ENCODE data around the gene ASB8. TPM values are rescaled to one million over a fixed set of nuclear protein-coding genes. Genes with fewer than 3 reads are reported as not detected.

Gene ASB8
- total and polyA plus RNA-seq, 12 donors: 24.9 to 103 (median 83.7) TPM

DNA sequence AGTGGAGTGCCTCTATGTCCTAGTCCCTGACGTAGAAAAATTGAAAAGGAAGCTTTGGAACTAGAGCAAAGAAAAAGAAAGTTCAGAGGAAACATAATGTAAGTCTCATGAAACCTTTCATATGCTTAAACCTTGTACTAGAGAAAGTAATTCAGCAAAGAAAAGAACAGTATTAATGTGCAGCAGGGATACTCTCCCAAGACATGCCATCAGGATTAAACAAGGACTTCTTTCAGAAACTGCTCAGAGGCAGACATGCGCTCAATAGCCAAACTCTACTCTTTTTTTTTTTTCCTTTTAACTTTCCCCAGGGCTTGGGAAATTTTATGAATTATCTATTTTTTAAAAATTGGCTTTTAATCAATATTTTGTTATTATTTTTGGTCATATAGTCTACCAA is 7.1 kb upstream of the ASB8 start:
- 76 to 84% methylated on average over 2 of the region's 2 CpGs for WGBS, 2 donors
- Histone ChIP-seq H3K36me3 (no peaks in the 10 kb centered on the region), H3K4me3 (no peak overlapping the region), H3K9me3 (no peaks in the 10 kb centered on the region), H3K27ac (no peak overlapping the region), H3K4me1 (peaks cover 0 to 5% (median 0%) of the 10 kb centered on the region in 9 donors), H3K27me3 (peaks cover 0 to 19% (median 0%) of the 10 kb centered on the region in 7 donors)
- intact Hi-C loops (cut with DNase I): loop anchor here in 9 of 10 donors (2.0 to 10.0 kb wide), 6 partner anchors 67 to 260 kb away; partner anchors contain the start of genes TMEM106C (in 2 of the 9) and VDR (in 1 of the 9)
- ATAC-seq: no peak
- DNase-seq: no peak
- TF ChIP-seq, protein P1, sequence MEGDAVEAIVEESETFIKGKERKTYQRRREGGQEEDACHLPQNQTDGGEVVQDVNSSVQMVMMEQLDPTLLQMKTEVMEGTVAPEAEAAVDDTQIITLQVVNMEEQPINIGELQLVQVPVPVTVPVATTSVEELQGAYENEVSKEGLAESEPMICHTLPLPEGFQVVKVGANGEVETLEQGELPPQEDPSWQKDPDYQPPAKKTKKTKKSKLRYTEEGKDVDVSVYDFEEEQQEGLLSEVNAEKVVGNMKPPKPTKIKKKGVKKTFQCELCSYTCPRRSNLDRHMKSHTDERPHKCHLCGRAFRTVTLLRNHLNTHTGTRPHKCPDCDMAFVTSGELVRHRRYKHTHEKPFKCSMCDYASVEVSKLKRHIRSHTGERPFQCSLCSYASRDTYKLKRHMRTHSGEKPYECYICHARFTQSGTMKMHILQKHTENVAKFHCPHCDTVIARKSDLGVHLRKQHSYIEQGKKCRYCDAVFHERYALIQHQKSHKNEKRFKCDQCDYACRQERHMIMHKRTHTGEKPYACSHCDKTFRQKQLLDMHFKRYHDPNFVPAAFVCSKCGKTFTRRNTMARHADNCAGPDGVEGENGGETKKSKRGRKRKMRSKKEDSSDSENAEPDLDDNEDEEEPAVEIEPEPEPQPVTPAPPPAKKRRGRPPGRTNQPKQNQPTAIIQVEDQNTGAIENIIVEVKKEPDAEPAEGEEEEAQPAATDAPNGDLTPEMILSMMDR (IDR thresholded peaks at IDR 0.05): no peak

DNA sequence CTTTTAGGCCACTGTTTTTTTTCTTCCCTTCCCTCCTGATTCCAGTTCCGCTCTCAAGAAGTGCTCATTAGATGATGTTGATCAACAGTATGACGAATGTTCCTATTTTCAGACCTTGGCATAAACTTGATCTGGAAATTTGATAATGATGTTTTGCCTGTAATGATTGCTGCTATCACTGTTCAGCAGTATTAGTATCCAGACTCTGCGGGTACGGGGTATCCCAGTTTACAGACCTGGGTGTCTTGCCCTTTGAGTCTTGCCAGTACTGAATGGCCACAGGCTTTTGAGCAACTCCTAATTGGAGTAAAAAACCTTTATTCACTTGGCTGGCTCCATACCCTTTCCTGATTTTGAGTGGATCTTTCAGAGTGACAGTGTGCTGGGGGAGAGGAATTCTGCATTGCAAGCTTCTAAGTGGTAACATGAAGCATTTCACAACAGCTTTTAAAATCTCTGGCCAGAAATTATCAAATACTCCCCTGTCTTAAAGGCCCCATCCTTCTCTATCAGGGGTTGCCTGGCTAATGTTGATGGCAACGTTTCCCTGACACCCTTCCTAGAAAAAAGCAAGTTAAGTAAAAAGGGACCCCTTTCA is 5.9 kb upstream of the ASB8 start:
- Histone ChIP-seq H3K27me3 (peaks cover 0 to 16% (median 0%) of the 10 kb centered on the region in 7 donors), H3K4me1 (peaks cover 0 to 6% (median 0%) of the 10 kb centered on the region in 9 donors), H3K36me3 (no peaks in the 10 kb centered on the region), H3K27ac (no peak overlapping the region), H3K9me3 (no peaks in the 10 kb centered on the region), H3K4me3 (no peak overlapping the region)
- intact Hi-C loops (cut with DNase I): loop anchor here (2.0 to 10.0 kb wide), 6 partner anchors 66 to 258 kb away; partner anchors contain the start of genes TMEM106C (in 2 of the 10) and VDR (in 1 of the 10)
- TF ChIP-seq, protein P1 (IDR thresholded peaks at IDR 0.05): no peak
- WGBS, 2 donors: 55 to 71% methylated on average over 5 of the region's 5 CpGs
- ATAC-seq: no peak
- no peak for DNase-seq

DNA sequence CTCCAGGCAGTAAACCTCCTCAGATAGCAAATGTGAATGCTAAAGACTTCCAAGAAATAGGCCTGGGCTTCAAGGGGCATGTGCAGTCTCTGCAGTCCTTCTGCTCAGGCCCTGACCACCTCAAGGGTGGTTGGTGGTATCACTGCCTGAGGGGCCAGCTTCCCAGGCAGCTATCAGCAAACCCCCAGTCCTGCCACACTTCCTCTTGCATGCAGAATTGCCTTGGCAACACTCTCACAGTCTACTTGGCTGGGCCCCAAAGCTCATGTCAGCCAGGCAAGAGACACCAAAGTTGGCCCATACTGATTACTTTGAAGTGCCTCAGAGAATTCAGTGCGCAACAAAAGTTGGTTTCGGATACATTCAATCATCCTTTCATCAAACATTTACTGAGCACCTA is 3.5 kb upstream of the ASB8 start:
- no peak overlapping the region for H3K4me3 ChIP-seq
- peaks cover 0 to 23% (median 9%) of the 10 kb centered on the region in 9 donors for H3K4me1 ChIP-seq
- intact Hi-C loops (cut with DNase I): loop anchor here in 9 of 10 donors (5.0 to 10.0 kb wide), 5 partner anchors 64 to 256 kb away; partner anchors contain the start of genes TMEM106C (in 2 of the 9) and VDR (in 1 of the 9)
- no peaks in the 10 kb centered on the region for H3K36me3 ChIP-seq
- H3K9me3 ChIP-seq: no peaks in the 10 kb centered on the region
- H3K27ac ChIP-seq: no peak overlapping the region
- 31 to 50% methylated on average over 2 of the region's 2 CpGs for WGBS, 2 donors
- TF ChIP-seq, protein P1 (IDR thresholded peaks at IDR 0.05): no peak
- H3K27me3 ChIP-seq: peaks cover 0 to 4% (median 0%) of the 10 kb centered on the region in 7 donors
- ATAC-seq (no peak), DNase-seq (peak in 1 of 2 donors; percentile 33)

DNA sequence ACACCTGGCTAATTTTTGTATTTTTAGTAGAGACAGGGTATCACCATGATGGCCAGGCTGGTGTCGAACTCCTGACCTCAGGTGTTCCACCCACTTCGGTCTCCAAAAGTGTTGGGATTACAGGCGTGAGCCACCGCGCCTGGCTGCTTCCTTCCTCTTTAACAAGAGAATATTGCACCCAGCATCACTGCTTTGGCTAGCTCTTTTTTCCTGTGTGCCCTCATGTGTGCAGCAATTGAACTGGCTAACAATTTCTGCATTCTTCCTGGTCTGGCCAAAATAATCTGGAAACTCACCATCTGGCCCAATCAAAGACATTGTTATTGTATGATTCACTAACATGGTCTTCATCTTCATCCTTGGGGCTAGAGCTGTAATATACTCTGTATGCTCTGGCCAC is 2.7 kb upstream of the ASB8 start:
- no peak overlapping the region for H3K4me3 ChIP-seq
- H3K27ac ChIP-seq: no peak overlapping the region
- H3K9me3 ChIP-seq: no peaks in the 10 kb centered on the region
- no peaks in the 10 kb centered on the region for H3K27me3 ChIP-seq
- ATAC-seq: no peak
- DNase-seq: no peak
- peaks cover 0 to 27% (median 11%) of the 10 kb centered on the region in 9 donors for H3K4me1 ChIP-seq
- 79 to 93% methylated on average over 5 of the region's 5 CpGs for WGBS, 2 donors
- TF ChIP-seq, protein P1 (IDR thresholded peaks at IDR 0.05): no peak
- intact Hi-C loops (cut with DNase I): loop anchor here in 9 of 10 donors (5.0 to 10.0 kb wide), 5 partner anchors 63 to 255 kb away; partner anchors contain the start of genes TMEM106C (in 2 of the 9) and VDR (in 1 of the 9)
- peaks cover 0 to 3% (median 0%) of the 10 kb centered on the region in 9 donors for H3K36me3 ChIP-seq

All from heart right ventricle (tissue), 16 donors.